Measurements from ENCODE around the gene ATF6B. TPM values are rescaled to one million over a fixed set of nuclear protein-coding genes. Genes with fewer than 3 reads are reported as not detected.

ATF6B gene
- total RNA-seq, 1 donor from 2014 or later: 42.5 TPM

DNA sequence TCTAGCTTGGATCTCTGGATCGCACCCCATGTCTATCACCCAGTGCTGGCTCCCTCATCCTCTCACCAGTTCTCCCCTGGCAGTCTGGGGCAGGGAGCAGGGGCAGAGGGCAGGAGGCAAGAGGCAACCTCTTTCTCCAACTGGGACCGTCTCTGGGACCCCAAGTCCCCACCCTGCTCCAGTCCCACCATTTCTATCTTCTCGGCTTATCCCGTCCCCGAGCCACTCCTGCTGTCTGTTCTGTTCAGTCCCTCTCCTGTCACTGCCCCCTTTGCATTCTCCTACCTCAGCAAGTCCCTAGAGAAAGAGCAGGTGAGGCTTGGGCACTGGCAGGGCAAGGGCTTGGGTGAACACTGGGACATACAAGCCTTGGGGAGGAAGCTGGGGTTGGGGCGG, 18.3 kb downstream of the ATF6B start:
- Histone ChIP-seq H3K27me3 (ENCODE audit: control insufficient read depth, insufficient read depth, low read length) (peaks cover 41% of the 10 kb centered on the region), H3K4me3 (ENCODE audit: low read depth, low read length) (no peak overlapping the region), H3K36me3 (ENCODE audit: control insufficient read depth, insufficient read depth, low read length) (no peaks in the 10 kb centered on the region)
- TF ChIP-seq, protein P1, sequence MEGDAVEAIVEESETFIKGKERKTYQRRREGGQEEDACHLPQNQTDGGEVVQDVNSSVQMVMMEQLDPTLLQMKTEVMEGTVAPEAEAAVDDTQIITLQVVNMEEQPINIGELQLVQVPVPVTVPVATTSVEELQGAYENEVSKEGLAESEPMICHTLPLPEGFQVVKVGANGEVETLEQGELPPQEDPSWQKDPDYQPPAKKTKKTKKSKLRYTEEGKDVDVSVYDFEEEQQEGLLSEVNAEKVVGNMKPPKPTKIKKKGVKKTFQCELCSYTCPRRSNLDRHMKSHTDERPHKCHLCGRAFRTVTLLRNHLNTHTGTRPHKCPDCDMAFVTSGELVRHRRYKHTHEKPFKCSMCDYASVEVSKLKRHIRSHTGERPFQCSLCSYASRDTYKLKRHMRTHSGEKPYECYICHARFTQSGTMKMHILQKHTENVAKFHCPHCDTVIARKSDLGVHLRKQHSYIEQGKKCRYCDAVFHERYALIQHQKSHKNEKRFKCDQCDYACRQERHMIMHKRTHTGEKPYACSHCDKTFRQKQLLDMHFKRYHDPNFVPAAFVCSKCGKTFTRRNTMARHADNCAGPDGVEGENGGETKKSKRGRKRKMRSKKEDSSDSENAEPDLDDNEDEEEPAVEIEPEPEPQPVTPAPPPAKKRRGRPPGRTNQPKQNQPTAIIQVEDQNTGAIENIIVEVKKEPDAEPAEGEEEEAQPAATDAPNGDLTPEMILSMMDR (IDR thresholded peaks at IDR 0.05; ENCODE audit: insufficient read depth, low read length, poor library complexity, severe bottlenecking): no peak
- DNase-seq (ENCODE audit: low read depth): no peak

DNA sequence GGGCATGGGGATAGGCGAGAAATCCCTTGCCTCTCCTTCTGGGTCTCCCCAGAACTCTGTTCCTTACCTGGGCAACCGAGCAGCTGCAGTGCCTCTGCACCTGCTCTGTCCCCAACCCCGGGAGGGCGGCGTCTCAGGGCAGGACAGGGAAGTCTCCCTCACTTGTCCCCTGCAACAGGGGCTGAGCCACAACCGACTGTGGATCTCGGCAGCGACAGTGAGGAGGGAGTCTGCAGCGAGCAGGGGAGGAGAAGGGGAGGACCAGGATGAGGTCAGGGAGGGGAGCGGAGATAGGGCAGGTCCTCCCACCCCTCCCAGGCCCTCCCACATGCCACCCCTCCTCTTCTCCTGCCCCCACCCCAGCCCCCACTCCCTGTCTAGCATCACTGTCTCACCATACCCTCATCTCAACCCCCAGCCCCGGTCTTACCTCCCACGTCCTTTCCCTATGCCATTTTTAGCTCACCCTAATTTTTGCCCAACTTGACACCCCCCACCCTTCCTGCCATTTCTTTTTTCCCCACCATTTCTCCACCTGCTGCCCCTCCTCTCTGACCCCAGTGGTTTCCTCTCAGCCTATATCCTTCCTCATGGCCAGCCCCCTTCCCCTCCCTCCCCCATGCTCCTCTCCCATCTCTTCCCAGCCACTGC, 18.8 kb downstream of the ATF6B start, which contains the start of gene TNXB:
TNXB (minus strand) TSS at position 225 of the 651 bp plus-strand sequence. CDS start 11,140 bp downstream, outside the sequence.
- TF ChIP-seq, protein P1 (IDR thresholded peaks at IDR 0.05; ENCODE audit: insufficient read depth, low read length, poor library complexity, severe bottlenecking): no peak
- no peak for DNase-seq (ENCODE audit: low read depth)
- no peak within 1 kb of the TSS for H3K4me3 ChIP-seq (ENCODE audit: low read depth, low read length)
- H3K27me3 ChIP-seq (ENCODE audit: control insufficient read depth, insufficient read depth, low read length): peaks cover 41% of the 10 kb centered on the region
- no peaks in the 10 kb centered on the region for H3K36me3 ChIP-seq (ENCODE audit: control insufficient read depth, insufficient read depth, low read length)

DNA sequence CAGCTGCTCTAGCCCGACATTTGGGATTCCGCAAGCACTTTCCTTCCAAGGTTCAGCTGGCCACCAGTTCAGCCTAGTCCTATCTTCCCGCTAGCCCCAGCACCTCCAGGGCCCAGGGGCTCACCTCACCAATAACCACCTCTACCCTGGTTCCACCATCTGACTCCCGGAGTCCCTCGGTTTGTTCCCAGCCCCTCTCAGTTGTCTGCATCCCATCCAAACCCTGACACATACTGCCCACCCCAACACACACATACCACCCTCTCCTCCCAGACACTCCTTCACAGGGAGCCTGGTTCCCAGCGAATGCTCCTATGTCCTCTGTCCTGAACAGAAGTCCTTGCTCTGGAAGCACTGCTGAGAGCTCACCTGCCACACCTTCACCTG, 19.3 kb downstream of the ATF6B start:
- TF ChIP-seq, protein P1 (IDR thresholded peaks at IDR 0.05; ENCODE audit: insufficient read depth, low read length, poor library complexity, severe bottlenecking): no peak
- Histone ChIP-seq H3K27me3 (ENCODE audit: control insufficient read depth, insufficient read depth, low read length) (peaks cover 41% of the 10 kb centered on the region), H3K36me3 (ENCODE audit: control insufficient read depth, insufficient read depth, low read length) (no peaks in the 10 kb centered on the region), H3K4me3 (ENCODE audit: low read depth, low read length) (no peak overlapping the region)
- DNase-seq (ENCODE audit: low read depth): no peak

DNA sequence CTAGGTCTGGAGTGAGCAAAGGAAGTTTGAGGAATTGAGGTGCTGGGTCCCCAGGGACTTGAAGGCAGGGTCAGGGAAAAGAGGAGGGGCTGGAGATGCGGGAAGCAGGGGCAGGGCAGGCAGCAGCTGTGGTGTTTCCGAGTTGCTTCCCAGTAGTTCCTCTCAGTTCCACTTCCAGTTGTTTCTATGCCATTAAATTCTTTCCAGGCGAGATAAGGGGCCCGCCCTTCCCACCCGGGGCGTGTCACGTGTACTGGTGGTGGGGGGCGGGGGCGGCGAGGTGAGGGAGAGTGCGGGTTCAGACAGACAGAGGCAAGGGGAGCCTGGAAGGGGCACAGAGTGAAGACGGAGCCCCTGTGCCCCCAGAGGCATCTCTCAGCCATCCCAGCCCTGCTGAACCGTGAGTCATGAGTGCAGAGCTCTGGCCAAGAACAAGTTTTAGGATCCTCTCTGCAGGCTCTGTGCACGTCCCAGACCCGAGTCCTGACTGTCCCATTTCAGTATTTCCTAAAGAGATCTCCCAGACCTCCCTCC, 19.9 kb downstream of the ATF6B start:
- Histone ChIP-seq H3K36me3 (ENCODE audit: control insufficient read depth, insufficient read depth, low read length) (no peaks in the 10 kb centered on the region), H3K4me3 (ENCODE audit: low read depth, low read length) (no peak overlapping the region), H3K27me3 (ENCODE audit: control insufficient read depth, insufficient read depth, low read length) (peaks cover 41% of the 10 kb centered on the region)
- DNase-seq (ENCODE audit: low read depth): no peak
- TF ChIP-seq, protein P1 (IDR thresholded peaks at IDR 0.05; ENCODE audit: insufficient read depth, low read length, poor library complexity, severe bottlenecking): no peak

DNA sequence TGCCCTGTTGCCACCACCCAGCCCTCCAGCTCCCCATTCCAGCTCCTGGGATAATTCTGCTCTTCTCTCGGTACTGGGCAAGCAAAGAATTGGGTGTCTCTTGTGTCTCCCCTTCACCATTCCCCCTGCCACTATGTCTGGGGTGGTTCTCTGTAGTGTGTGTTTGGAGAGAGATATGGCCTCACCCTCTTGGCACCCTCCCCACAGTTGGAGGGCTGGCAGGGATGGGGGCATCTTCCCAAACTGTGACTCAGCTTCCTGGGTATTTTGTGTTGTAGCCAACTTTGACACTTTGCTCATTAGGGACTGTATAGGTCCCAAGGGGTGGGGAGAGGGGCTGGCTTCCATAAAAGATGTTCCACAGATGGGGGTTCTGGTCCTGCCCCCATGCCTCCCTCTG, 20.6 kb downstream of the ATF6B start:
- no peak for DNase-seq (ENCODE audit: low read depth)
- TF ChIP-seq, protein P1 (IDR thresholded peaks at IDR 0.05; ENCODE audit: insufficient read depth, low read length, poor library complexity, severe bottlenecking): no peak

DNA sequence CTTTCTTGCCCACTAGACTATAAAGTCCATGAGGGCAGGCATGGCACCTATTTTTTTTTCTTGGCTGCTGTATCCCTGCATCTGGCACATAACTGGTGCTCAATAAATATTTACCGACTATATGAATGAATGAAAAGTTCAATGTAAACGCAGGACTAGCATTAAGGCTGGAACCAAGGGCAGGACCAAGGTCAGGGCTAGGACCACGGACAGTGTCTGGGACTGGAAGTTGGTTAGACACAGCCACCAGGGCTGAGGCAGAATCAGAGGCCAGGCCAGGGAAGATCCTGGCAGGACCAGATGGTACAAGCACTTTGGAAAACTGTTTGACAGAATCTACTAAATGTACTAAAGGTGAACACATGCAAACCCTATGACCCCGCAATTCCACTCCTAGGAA, 22.6 kb downstream of the ATF6B start:
- no peak for DNase-seq (ENCODE audit: low read depth)
- no peaks in the 10 kb centered on the region for H3K36me3 ChIP-seq (ENCODE audit: control insufficient read depth, insufficient read depth, low read length)
- TF ChIP-seq, protein P1 (IDR thresholded peaks at IDR 0.05; ENCODE audit: insufficient read depth, low read length, poor library complexity, severe bottlenecking): no peak
- no peak overlapping the region for H3K4me3 ChIP-seq (ENCODE audit: low read depth, low read length)
- peaks cover 38% of the 10 kb centered on the region for H3K27me3 ChIP-seq (ENCODE audit: control insufficient read depth, insufficient read depth, low read length)

More for the DNA sequence above, 20.6 kb downstream of the ATF6B start:
- H3K27me3 ChIP-seq (ENCODE audit: control insufficient read depth, insufficient read depth, low read length): peaks cover 41% of the 10 kb centered on the region
- no peaks in the 10 kb centered on the region for H3K36me3 ChIP-seq (ENCODE audit: control insufficient read depth, insufficient read depth, low read length)
- H3K4me3 ChIP-seq (ENCODE audit: low read depth, low read length): no peak overlapping the region

All from kidney epithelial cell (primary cell).